ENCODE measurements around the gene MT1G.

GRCh38 chr16:56701534-56701933 is 33.7 kb upstream of the MT1G start:
- TF ChIP-seq, protein P1, sequence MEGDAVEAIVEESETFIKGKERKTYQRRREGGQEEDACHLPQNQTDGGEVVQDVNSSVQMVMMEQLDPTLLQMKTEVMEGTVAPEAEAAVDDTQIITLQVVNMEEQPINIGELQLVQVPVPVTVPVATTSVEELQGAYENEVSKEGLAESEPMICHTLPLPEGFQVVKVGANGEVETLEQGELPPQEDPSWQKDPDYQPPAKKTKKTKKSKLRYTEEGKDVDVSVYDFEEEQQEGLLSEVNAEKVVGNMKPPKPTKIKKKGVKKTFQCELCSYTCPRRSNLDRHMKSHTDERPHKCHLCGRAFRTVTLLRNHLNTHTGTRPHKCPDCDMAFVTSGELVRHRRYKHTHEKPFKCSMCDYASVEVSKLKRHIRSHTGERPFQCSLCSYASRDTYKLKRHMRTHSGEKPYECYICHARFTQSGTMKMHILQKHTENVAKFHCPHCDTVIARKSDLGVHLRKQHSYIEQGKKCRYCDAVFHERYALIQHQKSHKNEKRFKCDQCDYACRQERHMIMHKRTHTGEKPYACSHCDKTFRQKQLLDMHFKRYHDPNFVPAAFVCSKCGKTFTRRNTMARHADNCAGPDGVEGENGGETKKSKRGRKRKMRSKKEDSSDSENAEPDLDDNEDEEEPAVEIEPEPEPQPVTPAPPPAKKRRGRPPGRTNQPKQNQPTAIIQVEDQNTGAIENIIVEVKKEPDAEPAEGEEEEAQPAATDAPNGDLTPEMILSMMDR (optimal IDR thresholded peaks at IDR 0.05 in 1 of 3, IDR thresholded peaks at IDR 0.05 in 1 of 3, conservative IDR thresholded peaks at IDR 0.05 in 1 of 3; ENCODE audit: extremely low read depth in 1 of 3, insufficient read depth in 2 of 3, low read length in 3 of 3), result no peak
- TF ChIP-seq EZH2 (IDR thresholded peaks at IDR 0.05; ENCODE audit: low read length), result no peak
